Heart right ventricle (tissue), 16 donors: ENCODE results near the gene CHRM5. TPM values are rescaled to one million over a fixed set of nuclear protein-coding genes. Genes with fewer than 3 reads are reported as not detected.

Experiments
- ATAC-seq, 8 donors: fragments of 200-7000 bp; cut with Tn5 transposase; one replicate each; pipeline ENCODE4 v1.9.1; 2020; ENCODE audit warnings: mild to moderate bottlenecking in 8 of 8, moderate library complexity in 8 of 8, moderate number of reproducible peaks in 1 of 8
- DNase-seq, 2 donors: peaks; one replicate each; pipeline ENCODE4 v3.0.0-alpha.2; 2020
- H3K27ac ChIP-seq, 10 donors: fragments of 200-600 bp; sonication (generic) in 2 of 10; one replicate each; pipeline versions ENCODE4 v1.5.0 to v1.8.0; 2020 to 2022; ENCODE audit warnings: mild to moderate bottlenecking in 3 of 10
- H3K27me3 ChIP-seq, 7 donors: fragments of 200-600 bp; one replicate each; pipeline ENCODE4 v1.8.0; 2021 to 2022; ENCODE audit warnings: mild to moderate bottlenecking in 2 of 7
- H3K36me3 ChIP-seq, 9 donors: fragments of 200-600 bp; sonication (generic) in 1 of 9; one replicate each; pipeline versions ENCODE4 v1.5.0 to v1.8.0; 2020 to 2022; ENCODE audit warnings: mild to moderate bottlenecking in 2 of 9
- H3K4me1 ChIP-seq, 9 donors: fragments of 200-600 bp; sonication (generic) in 1 of 9; one replicate each; pipeline versions ENCODE4 v1.5.0 to v1.8.0; 2020 to 2022; ENCODE audit warnings: mild to moderate bottlenecking in 4 of 9
- H3K4me3 ChIP-seq, 10 donors: fragments of 200-600 bp; sonication (generic) in 2 of 10; one replicate each; pipeline versions ENCODE4 v1.5.0 to v1.8.0; 2020 to 2022; ENCODE audit warnings: mild to moderate bottlenecking in 7 of 10, moderate library complexity in 2 of 10
- H3K9me3 ChIP-seq, 11 donors: fragments of 200-600 bp in 10 of 11; sonication (generic) in 2 of 11; one replicate each; pipeline versions ENCODE4 v1.5.0 to v1.8.0; 2013 to 2022; ENCODE audit warnings: mild to moderate bottlenecking in 2 of 11, control low read depth in 1 of 11, moderate library complexity in 1 of 11
- WGBS, 2 donors: extraction: QIAGEN DNeasy Blood & Tissue Kit; methylation state at CpG; one replicate each; pipeline ENCODE4 v1.1.7; 2013; ENCODE audit warnings: inconsistent platforms in 1 of 2; 5-methylcytosine and 5-hydroxymethylcytosine counted together
- intact Hi-C, 10 donors: fragments of 100-400 bp; cut with DNase I; formaldehyde crosslinking; loops; one replicate each; pipeline versions ENCODE4 v1.11.1 to v1.14.2; 2022
- polyA plus RNA-seq, 2 donors: library from polyadenylated mRNA; stranded (reverse); fragments of 200-250 nt; gene quantifications; one replicate each; pipeline ENCODE4 v1.2.3, GENCODE V29; 2013
- total RNA-seq, 10 donors: library from RNA; stranded (reverse); fragmentation: NEBNext Ultra II Directional in 3 of 10; extraction: Animal tissue kit (Norgen Biotek cat#: 25700) in 3 of 10; gene quantifications; one replicate each; pipeline versions ENCODE4 v1.2.1 to v1.2.4, GENCODE V29; 2021 to 2023
- TF ChIP-seq, protein P1 (sequence below), 9 donors: fragments of 200-600 bp; sonication (generic) in 2 of 9; IDR thresholded peaks; one replicate each; pipeline versions ENCODE4 v1.5.0 to v1.8.0; 2021 to 2022; ENCODE audit warnings: antibody characterized with exemption in 9 of 9, mild to moderate bottlenecking in 5 of 9, moderate library complexity in 1 of 9
- donor health status: Arrhythmogenic right ventricular cardiomyopathy.
- donor health status: ischemic (EF 13 %, LVEDD 7.1; RV severe dilation, severe dysfunction).
- donor health status: healthy with polysubstance abuse.
- donor health status: DM: no; HTN: yes; CAD: no.
- donor health status: DM: no; HTN: no; CAD: no.
- donor health status: ischemic (EF 25% LVEDD 6.9; RV normal size, moderate dysfunction).
- donor health status: ischemic (EF 25% LVEDD 5.7; RV mildly dilated, moderate dysfunction).
- donor health status: healthy.
- donor health status: DM: yes; HTN: yes; CAD: no.
- donor health status: Ischemic cardiomyopathy.
- donor health status: ischemic (EF 35%, LVEDD 5.7; RV mildly dilated, moderate dysfunction).
- donor health status: nonischemic (EF 11% LVEDD 7.7; RV severe dilation, severe dysfunction).
- donor health status: DM: yes; HTN: yes; CAD: no.
- donor health status: PGD.
- donor health status: ischemic (EF 29% LVEDD 5.4; RV normal size, mild dysfunction).
- donor health status: nonischemic (EF 23%, LVEDD 6.1; RV moderate dilation, normal function).

The CHRM5 gene
- total and polyA plus RNA-seq, 12 donors: not detected

DNA sequence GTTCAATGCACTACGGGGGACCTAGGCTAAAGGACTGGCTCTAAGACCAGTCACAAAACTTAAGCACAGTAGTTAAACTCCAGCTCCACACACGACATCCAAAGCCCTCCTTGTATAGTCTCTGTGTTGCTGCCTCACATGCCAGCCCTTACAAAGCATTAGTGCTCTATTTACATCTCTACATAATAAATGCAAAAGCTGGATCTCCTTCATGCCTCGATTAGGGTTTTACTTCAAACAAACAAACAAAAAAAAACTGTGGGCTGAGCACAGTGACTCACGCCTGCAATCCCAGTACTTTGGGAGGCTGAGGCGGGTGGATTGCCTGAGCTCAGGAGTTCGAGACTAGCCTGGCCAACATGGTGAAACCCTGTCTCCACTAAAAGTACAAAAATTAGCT lies 143.2 kb downstream of the CHRM5 start:
- Histone ChIP-seq H3K9me3 (no peaks in the 10 kb centered on the region), H3K36me3 (no peaks in the 10 kb centered on the region), H3K4me1 (no peaks in the 10 kb centered on the region), H3K4me3 (no peak overlapping the region), H3K27me3 (peaks cover 0 to 19% (median 0%) of the 10 kb centered on the region in 7 donors), H3K27ac (no peak overlapping the region)
- intact Hi-C loops: loop anchor here in 2 of 10 donors (10.0 kb wide), 1 partner anchor 103 kb away; the partner anchor contains the start of gene KATNBL1 (in 2 of the 2)
- DNase-seq (no peak), ATAC-seq (no peak)
- 62 to 73% methylated on average over 6 of the region's 6 CpGs for WGBS, 2 donors
- TF ChIP-seq, protein P1, sequence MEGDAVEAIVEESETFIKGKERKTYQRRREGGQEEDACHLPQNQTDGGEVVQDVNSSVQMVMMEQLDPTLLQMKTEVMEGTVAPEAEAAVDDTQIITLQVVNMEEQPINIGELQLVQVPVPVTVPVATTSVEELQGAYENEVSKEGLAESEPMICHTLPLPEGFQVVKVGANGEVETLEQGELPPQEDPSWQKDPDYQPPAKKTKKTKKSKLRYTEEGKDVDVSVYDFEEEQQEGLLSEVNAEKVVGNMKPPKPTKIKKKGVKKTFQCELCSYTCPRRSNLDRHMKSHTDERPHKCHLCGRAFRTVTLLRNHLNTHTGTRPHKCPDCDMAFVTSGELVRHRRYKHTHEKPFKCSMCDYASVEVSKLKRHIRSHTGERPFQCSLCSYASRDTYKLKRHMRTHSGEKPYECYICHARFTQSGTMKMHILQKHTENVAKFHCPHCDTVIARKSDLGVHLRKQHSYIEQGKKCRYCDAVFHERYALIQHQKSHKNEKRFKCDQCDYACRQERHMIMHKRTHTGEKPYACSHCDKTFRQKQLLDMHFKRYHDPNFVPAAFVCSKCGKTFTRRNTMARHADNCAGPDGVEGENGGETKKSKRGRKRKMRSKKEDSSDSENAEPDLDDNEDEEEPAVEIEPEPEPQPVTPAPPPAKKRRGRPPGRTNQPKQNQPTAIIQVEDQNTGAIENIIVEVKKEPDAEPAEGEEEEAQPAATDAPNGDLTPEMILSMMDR (IDR thresholded peaks at IDR 0.05): no peak

GRCh38 chr15:34114215-34114614 lies 145.9 kb downstream of the CHRM5 start:
- TF ChIP-seq, protein P1 (IDR thresholded peaks at IDR 0.05): no peak
- Histone ChIP-seq H3K9me3 (no peaks in the 10 kb centered on the region), H3K4me3 (no peak overlapping the region), H3K27ac (no peak overlapping the region), H3K27me3 (peaks cover 0 to 19% (median 0%) of the 10 kb centered on the region in 7 donors), H3K36me3 (no peaks in the 10 kb centered on the region), H3K4me1 (no peaks in the 10 kb centered on the region)
- intact Hi-C loops: loop anchor here in 2 of 10 donors (10.0 kb wide), 1 partner anchor 101 kb away; the partner anchor contains the start of gene KATNBL1 (in 2 of the 2)
- no peak for DNase-seq
- no peak for ATAC-seq
- WGBS, 2 donors: 48 to 49% methylated on average over 2 of the region's 2 CpGs

DNA sequence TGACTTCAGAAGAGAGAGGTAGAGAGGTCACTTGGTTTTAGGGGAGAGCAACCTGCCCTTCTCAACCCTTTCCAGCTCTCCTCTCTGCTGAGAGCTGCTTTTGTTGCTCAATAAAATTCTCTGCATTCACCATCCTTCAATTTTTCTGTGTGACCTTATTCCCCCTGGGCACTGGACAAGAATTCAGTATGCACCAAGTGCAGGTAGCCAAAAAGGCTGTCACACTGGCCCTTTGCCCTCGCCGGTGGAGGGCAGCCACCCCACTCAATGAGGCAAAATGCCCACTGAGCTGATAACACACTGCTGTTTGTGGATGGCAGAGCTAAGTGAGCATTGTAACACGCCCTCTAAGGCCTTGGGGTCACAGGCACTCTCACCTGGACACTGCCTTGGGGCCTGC lies 146.4 kb downstream of the CHRM5 start:
- whole genome bisulfite sequencing, 2 donors: 56 to 75% methylated on average over 3 of the region's 3 CpGs
- TF ChIP-seq, protein P1 (IDR thresholded peaks at IDR 0.05): no peak
- Histone ChIP-seq H3K4me1 (no peaks in the 10 kb centered on the region), H3K4me3 (no peak overlapping the region), H3K9me3 (no peaks in the 10 kb centered on the region), H3K36me3 (no peaks in the 10 kb centered on the region), H3K27ac (no peak overlapping the region), H3K27me3 (peaks cover 0 to 22% (median 0%) of the 10 kb centered on the region in 7 donors)
- intact Hi-C loops: loop anchor here in 2 of 10 donors (10.0 kb wide), 1 partner anchor 100 kb away; the partner anchor contains the start of gene KATNBL1 (in 2 of the 2)
- DNase-seq (no peak), ATAC-seq (no peak)

- intact Hi-C loops: loop anchor here in 2 of 10 donors (10.0 kb wide), 1 partner anchor 98 kb away; the partner anchor contains the start of gene KATNBL1 (in 2 of the 2)
- DNase-seq (no peak), ATAC-seq (no peak)
- no peaks in the 10 kb centered on the region for H3K36me3 ChIP-seq
- TF ChIP-seq, protein P1 (IDR thresholded peaks at IDR 0.05): no peak
- H3K27me3 ChIP-seq: peaks cover 0 to 22% (median 0%) of the 10 kb centered on the region in 7 donors
- 82 to 88% methylated on average over 2 of the region's 2 CpGs for WGBS, 2 donors
- H3K9me3 ChIP-seq: no peaks in the 10 kb centered on the region
- H3K4me1 ChIP-seq: no peaks in the 10 kb centered on the region
- no peak overlapping the region for H3K4me3 ChIP-seq
- H3K27ac ChIP-seq: no peak overlapping the region
Measured at GRCh38 chr15:34116620-34117019, 148.3 kb downstream of the CHRM5 start.

Other genes starting within 250 kb of the CHRM5 start
- gene AVEN, start 70.7 kb downstream of the CHRM5 start, total RNA-seq: 10 to 100 TPM; 14.6 to 30.6 (median 20.0) TPM
- gene AVEN, start 70.7 kb downstream of the CHRM5 start, polyA plus RNA-seq: 10 to 100 TPM; 10.2 to 33.9 TPM
- 100 to 1,000 TPM in 1 of 10 donors, 10 to 100 TPM in 9; 49.9 to 110 (median 61.4) TPM for gene EMC7, start 133.4 kb downstream of the CHRM5 start, total RNA-seq
- 100 to 1,000 TPM in 1 of 2 donors, 10 to 100 TPM in 1; 49.4 to 150 TPM for gene EMC7, start 133.4 kb downstream of the CHRM5 start, polyA plus RNA-seq
- 1 to 10 TPM; 1.2 to 2.5 (median 1.9) TPM for gene PGBD4, start 133.6 kb downstream of the CHRM5 start, total RNA-seq
- gene PGBD4, start 133.6 kb downstream of the CHRM5 start, polyA plus RNA-seq: 1 to 10 TPM in 1 of 2 donors, under 1 TPM in 1; 0.39 to 1.1 TPM
- gene KATNBL1, start 241.6 kb downstream of the CHRM5 start, total RNA-seq: 10 to 100 TPM; 11.5 to 20.2 (median 17.4) TPM
- gene KATNBL1, start 241.6 kb downstream of the CHRM5 start, polyA plus RNA-seq: 10 to 100 TPM; 10.6 to 41.6 TPM